Vagina (tissue), 2 donors: ENCODE results near the gene C1orf21. TPM values are rescaled to one million over a fixed set of nuclear protein-coding genes. Genes with fewer than 3 reads are reported as not detected.

Source experiments
- DNase-seq, 2 donors: peaks; one replicate each; pipeline ENCODE4 v3.0.0-alpha.2; 2017; ENCODE audit errors: extremely low spot score in 2 of 2
- H3K27ac ChIP-seq: fragments of 200-600 bp; sonication (generic); one replicate; pipeline ENCODE4 v1.5.1; 2019
- H3K27me3 ChIP-seq: fragments of 200-600 bp; sonication (generic); one replicate; pipeline ENCODE4 v1.5.1; 2019
- H3K36me3 ChIP-seq, 2 donors: fragments of 200-600 bp; sonication (generic); one replicate each; pipeline ENCODE4 v1.5.1; 2017 to 2019
- H3K4me1 ChIP-seq: fragments of 200-600 bp; sonication (generic); one replicate; pipeline ENCODE4 v1.5.1; 2019
- H3K4me3 ChIP-seq, 2 donors: fragments of 200-600 bp; sonication (generic); 1 replicate in 1 of 2; 2 replicates in 1 of 2; pipeline ENCODE4 v1.5.1; 2016 to 2019
- H3K9me3 ChIP-seq: fragments of 200-600 bp; sonication (generic); one replicate; pipeline ENCODE4 v1.5.1; 2019
- POLR2A ChIP-seq, 2 donors: fragments of 450-650 bp; IDR thresholded peaks; one replicate each; pipeline ENCODE4 v1.6.1; 2017; ENCODE audit warnings: antibody characterized with exemption in 2 of 2, mild to moderate bottlenecking in 2 of 2, moderate library complexity in 2 of 2
- POLR2AphosphoS5 ChIP-seq, 2 donors: sonication (generic); formaldehyde crosslinking; IDR thresholded peaks; one replicate each; pipeline ENCODE4 v1.9.0; 2017; ENCODE audit warnings: antibody characterized with exemption in 2 of 2, mild to moderate bottlenecking in 2 of 2, low read depth in 1 of 2; ENCODE audit not compliant: insufficient read depth in 1 of 2
- intact Hi-C: fragments of 100-400 bp; cut with DNase I; formaldehyde crosslinking; loops from one replicate; pipeline ENCODE4 v1.15.1; 2023
- total RNA-seq: library from RNA; depleted of rRNA; stranded (reverse); fragments of >200 nt; gene quantifications from one replicate; pipeline ENCODE4 v1.2.3, GENCODE V29; 2016
- TF ChIP-seq, protein P1 (sequence below), 3 experiments: fragments of 450-650 bp in 2 of 3; fragments of 200-600 bp in 1 of 3; sonication (generic) in 1 of 3; IDR thresholded peaks; one replicate each; pipeline ENCODE4 v1.5.1; 2017 to 2019; ENCODE audit warnings: antibody characterized with exemption in 3 of 3, mild to moderate bottlenecking in 2 of 3, moderate library complexity in 2 of 3

The C1orf21 gene
- total RNA-seq, 1 donor from 2014 or later: 24.1 TPM

DNA sequence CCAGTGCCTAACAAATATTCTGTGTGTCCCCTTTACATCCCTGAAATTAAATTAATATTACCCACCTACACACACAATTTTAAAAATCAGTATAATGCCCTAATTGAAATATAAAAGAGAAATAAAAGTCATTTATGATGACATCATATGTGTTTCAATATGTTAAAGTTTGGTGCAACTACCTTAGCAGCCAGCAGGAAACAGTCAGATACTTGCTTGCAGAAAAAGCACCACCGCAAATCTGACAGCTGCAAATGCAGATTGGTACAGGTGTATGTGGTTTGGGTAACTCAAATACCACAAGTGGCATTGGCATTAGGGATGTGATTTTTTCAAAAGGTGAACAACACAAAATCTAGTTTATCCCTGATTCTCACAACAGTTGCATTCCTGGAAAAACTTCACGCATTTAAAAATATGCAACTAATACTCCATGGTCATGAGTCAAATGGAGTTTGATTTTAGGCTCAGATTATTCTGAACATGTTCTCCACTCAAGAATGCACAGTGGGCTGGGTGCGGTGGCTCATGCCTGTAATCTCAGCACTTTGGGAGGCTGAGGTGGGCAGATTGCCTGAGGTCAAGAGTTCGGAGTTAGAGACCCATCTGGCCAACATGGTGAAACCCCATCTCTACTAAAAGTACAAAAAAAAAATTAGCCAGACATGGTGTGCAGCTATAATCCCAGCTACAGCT, 261.5 kb downstream of the C1orf21 start:
- Histone ChIP-seq H3K4me1 (peaks cover 15% of the 10 kb centered on the region), H3K27me3 (no peaks in the 10 kb centered on the region), H3K9me3 (no peaks in the 10 kb centered on the region), H3K27ac (no peak overlapping the region), H3K4me3 (no peak overlapping the region), H3K36me3 (no peaks in the 10 kb centered on the region)
- DNase-seq: no peak
- intact Hi-C loops: no loop called here
- TF ChIP-seq POLR2A (IDR thresholded peaks at IDR 0.05): no peak

DNA sequence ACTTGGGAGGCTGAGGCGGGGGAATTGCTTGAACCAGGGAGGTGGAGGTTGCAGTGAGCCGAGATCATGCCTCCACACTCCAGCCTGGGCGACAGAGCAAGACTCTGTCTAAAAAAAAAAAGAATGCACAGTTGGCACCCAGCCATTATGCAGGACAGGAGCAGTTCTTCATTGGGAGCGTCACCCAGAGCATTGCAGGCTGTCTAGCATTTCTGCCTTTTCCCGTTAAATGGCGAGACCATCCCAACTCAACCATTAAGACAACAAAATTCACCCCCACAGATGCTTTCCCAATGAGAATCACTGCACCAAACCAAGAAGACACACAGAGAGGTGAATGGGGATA, 262.0 kb downstream of the C1orf21 start:
- intact Hi-C loops: no loop called here
- no peaks in the 10 kb centered on the region for H3K9me3 ChIP-seq
- no peak for TF ChIP-seq POLR2AphosphoS5 (IDR thresholded peaks at IDR 0.05; ENCODE audit: insufficient read depth in 1 of 2, low read depth in 1 of 2)
- no peak overlapping the region for H3K27ac ChIP-seq
- no peaks in the 10 kb centered on the region for H3K36me3 ChIP-seq
- DNase-seq: no peak
- peaks cover 15% of the 10 kb centered on the region for H3K4me1 ChIP-seq
- H3K27me3 ChIP-seq: no peaks in the 10 kb centered on the region
- no peak overlapping the region for H3K4me3 ChIP-seq

DNA sequence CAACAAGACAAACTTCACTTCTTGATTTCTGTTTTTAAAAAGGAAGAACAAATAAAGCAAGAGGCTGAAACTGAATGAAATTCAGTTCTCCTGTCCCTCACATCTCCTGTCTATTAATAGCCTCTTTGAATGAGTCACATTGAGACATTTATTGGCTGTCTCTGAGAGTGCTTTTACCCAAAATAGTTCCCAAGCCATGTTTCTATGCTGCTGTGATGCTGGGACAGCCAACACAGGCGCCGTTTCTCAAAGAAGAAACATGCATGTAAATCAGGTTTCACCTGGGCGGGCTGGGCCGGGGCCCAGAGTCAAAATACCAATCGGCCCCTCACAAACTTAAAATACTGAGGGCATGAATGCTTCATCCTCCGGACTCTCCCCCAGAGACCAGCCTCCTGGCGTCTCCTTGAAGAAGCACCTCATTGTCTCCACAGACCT, 262.6 kb downstream of the C1orf21 start:
- intact Hi-C loops: no loop called here
- Histone ChIP-seq H3K27me3 (no peaks in the 10 kb centered on the region), H3K36me3 (no peaks in the 10 kb centered on the region), H3K4me3 (no peak overlapping the region), H3K9me3 (no peaks in the 10 kb centered on the region), H3K27ac (no peak overlapping the region), H3K4me1 (peaks cover 15% of the 10 kb centered on the region)
- DNase-seq: no peak
- TF ChIP-seq POLR2AphosphoS5 (IDR thresholded peaks at IDR 0.05; ENCODE audit: insufficient read depth in 1 of 2, low read depth in 1 of 2): peak in 1 of 2 donors; percentile 41
- TF ChIP-seq, protein P1, sequence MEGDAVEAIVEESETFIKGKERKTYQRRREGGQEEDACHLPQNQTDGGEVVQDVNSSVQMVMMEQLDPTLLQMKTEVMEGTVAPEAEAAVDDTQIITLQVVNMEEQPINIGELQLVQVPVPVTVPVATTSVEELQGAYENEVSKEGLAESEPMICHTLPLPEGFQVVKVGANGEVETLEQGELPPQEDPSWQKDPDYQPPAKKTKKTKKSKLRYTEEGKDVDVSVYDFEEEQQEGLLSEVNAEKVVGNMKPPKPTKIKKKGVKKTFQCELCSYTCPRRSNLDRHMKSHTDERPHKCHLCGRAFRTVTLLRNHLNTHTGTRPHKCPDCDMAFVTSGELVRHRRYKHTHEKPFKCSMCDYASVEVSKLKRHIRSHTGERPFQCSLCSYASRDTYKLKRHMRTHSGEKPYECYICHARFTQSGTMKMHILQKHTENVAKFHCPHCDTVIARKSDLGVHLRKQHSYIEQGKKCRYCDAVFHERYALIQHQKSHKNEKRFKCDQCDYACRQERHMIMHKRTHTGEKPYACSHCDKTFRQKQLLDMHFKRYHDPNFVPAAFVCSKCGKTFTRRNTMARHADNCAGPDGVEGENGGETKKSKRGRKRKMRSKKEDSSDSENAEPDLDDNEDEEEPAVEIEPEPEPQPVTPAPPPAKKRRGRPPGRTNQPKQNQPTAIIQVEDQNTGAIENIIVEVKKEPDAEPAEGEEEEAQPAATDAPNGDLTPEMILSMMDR (IDR thresholded peaks at IDR 0.05): no peak

DNA sequence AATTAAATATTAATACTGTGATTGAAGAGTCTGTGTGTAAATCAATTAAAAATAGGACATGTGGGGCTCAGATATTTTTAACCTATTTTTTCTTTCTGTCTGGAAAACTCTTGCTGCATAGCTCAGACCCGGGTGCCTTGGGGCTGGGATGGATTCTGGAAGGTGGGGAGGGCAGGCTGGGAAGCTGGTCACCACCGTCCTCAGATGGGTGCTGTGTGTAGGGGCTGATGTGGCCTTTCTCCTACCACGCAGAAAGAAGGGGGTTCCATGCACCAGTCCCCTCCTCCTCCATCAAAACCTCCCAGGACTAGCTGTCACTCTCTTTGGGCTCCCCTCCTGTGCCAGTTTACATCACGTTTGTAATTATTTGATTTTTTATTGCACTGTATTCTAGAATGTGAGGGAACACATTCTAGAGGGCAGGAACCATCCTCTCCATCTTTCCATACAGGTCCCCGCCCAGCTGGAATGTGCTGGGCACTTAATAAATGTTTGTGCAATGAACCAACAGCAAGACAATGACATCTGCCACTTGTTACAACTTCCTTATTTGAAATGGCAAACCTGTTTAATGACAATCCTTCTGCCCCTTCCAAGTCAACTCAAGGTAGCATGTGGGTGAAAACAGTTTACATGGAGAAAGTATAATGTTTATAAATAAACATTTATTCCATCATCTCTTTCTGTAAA, 263.5 kb downstream of the C1orf21 start:
- intact Hi-C loops: no loop called here
- Histone ChIP-seq H3K27me3 (no peaks in the 10 kb centered on the region), H3K27ac (no peak overlapping the region), H3K36me3 (no peaks in the 10 kb centered on the region), H3K4me1 (peaks cover 15% of the 10 kb centered on the region), H3K9me3 (no peaks in the 10 kb centered on the region), H3K4me3 (no peak overlapping the region)
- TF ChIP-seq, protein P1 (IDR thresholded peaks at IDR 0.05): no peak
- TF ChIP-seq POLR2AphosphoS5 (IDR thresholded peaks at IDR 0.05; ENCODE audit: insufficient read depth in 1 of 2, low read depth in 1 of 2) (no peak), POLR2A (IDR thresholded peaks at IDR 0.05) (no peak)
- no peak for DNase-seq

DNA sequence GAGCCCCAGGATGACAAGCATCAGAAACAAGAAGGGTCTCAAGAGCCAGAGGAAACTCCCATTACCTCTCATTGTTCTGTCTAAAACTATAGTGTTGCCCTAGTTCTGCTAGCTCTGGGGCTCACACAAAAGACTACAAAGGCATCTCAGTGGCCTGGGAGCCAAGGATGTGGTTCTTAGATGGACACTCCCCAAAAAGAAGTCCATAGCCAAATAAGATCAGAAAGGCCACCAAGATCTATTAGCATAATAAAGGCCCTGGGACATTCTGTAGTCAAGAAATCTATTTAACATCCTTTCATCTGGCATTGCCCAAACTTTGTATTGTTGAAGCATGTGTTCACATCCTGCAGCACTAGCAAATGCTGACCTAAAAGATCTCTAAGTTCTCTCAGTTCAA, 268.4 kb downstream of the C1orf21 start:
- no peaks in the 10 kb centered on the region for H3K27me3 ChIP-seq
- DNase-seq: no peak
- intact Hi-C loops: no loop called here
- H3K9me3 ChIP-seq: no peaks in the 10 kb centered on the region
- no peaks in the 10 kb centered on the region for H3K36me3 ChIP-seq
- no peak overlapping the region for H3K4me3 ChIP-seq
- TF ChIP-seq, protein P1 (IDR thresholded peaks at IDR 0.05): no peak
- TF ChIP-seq POLR2A (IDR thresholded peaks at IDR 0.05) (no peak), POLR2AphosphoS5 (IDR thresholded peaks at IDR 0.05; ENCODE audit: insufficient read depth in 1 of 2, low read depth in 1 of 2) (no peak)
- H3K4me1 ChIP-seq: no peaks in the 10 kb centered on the region
- H3K27ac ChIP-seq: no peak overlapping the region

DNA sequence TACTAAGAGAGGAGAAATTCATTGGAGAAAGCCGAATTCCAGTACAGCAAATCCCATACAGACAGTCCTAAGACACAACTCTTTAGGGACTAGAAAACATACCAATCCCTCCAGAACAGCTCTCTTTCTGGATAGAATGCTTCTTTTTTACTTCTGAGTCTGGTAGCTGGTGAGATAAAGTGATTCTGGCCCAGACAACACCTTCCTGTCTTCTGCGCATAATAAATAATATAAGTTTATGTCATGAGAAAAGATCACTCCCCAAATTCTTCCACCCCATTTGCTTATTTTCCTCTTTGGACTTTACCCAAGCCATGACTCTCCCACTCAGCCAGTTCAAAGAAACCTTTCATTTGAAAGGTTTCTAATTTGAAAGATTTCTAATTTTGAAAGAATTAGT, 269.4 kb downstream of the C1orf21 start:
- H3K9me3 ChIP-seq: no peaks in the 10 kb centered on the region
- no peaks in the 10 kb centered on the region for H3K4me1 ChIP-seq
- intact Hi-C loops: no loop called here
- H3K4me3 ChIP-seq: no peak overlapping the region
- H3K27me3 ChIP-seq: no peaks in the 10 kb centered on the region
- TF ChIP-seq POLR2AphosphoS5 (IDR thresholded peaks at IDR 0.05; ENCODE audit: insufficient read depth in 1 of 2, low read depth in 1 of 2): no peak
- no peak for TF ChIP-seq POLR2A (IDR thresholded peaks at IDR 0.05)
- TF ChIP-seq, protein P1 (IDR thresholded peaks at IDR 0.05): no peak
- H3K27ac ChIP-seq: no peak overlapping the region
- DNase-seq: no peak
- H3K36me3 ChIP-seq: no peaks in the 10 kb centered on the region
